ENCODE results near the gene GREB1L. TPM values are rescaled to one million over a fixed set of nuclear protein-coding genes. Genes with fewer than 3 reads are reported as not detected.

Gene GREB1L
- polyA plus RNA-seq, 5 donors: 0.50 to 0.91 (median 0.63) TPM

- no peak for DNase-seq
Measured at GRCh38 chr18:21449367-21450290, 207.6 kb downstream of the GREB1L start.

GRCh38 chr18:21450503-21450902 lies 208.5 kb downstream of the GREB1L start:
- no peak for DNase-seq

- DNase-seq: no peak
Measured at GRCh38 chr18:21450913-21451312, 208.9 kb downstream of the GREB1L start.

GRCh38 chr18:21451851-21452250 lies 209.8 kb downstream of the GREB1L start:
- DNase-seq: no peak

GRCh38 chr18:21452276-21452780 lies 210.3 kb downstream of the GREB1L start:
- no peak for DNase-seq

- peak in 1 of 2 donors; percentile 16 for DNase-seq
Measured at GRCh38 chr18:21452796-21453510, 210.9 kb downstream of the GREB1L start.

- no peak for DNase-seq
Measured at GRCh38 chr18:21453511-21453901, 211.5 kb downstream of the GREB1L start.

- no peak for DNase-seq
Measured at GRCh38 chr18:21454725-21455124, 212.7 kb downstream of the GREB1L start.

- DNase-seq: no peak
Measured at GRCh38 chr18:21456428-21457178, 214.6 kb downstream of the GREB1L start.

- no peak for DNase-seq
Measured at GRCh38 chr18:21457179-21457535, 215.1 kb downstream of the GREB1L start.

GRCh38 chr18:21458310-21458709 lies 216.3 kb downstream of the GREB1L start:
- no peak for DNase-seq

GRCh38 chr18:21458788-21459187 lies 216.8 kb downstream of the GREB1L start:
- no peak for DNase-seq

GRCh38 chr18:21459706-21460286 lies 217.8 kb downstream of the GREB1L start:
- no peak for DNase-seq

GRCh38 chr18:21461460-21461859 lies 219.4 kb downstream of the GREB1L start:
- no peak for DNase-seq

GRCh38 chr18:21463718-21464117 lies 221.7 kb downstream of the GREB1L start:
- no peak for DNase-seq

GRCh38 chr18:21468514-21469164 lies 226.6 kb downstream of the GREB1L start:
- no peak for DNase-seq

GRCh38 chr18:21472741-21473140 lies 230.7 kb downstream of the GREB1L start:
- DNase-seq: no peak

- DNase-seq: no peak
Measured at GRCh38 chr18:21474621-21475020, 232.6 kb downstream of the GREB1L start.

GRCh38 chr18:21479721-21480120 lies 237.7 kb downstream of the GREB1L start:
- no peak for DNase-seq

- DNase-seq: no peak
Measured at GRCh38 chr18:21481739-21482138, 239.7 kb downstream of the GREB1L start.

- DNase-seq: no peak
Measured at GRCh38 chr18:21483051-21483450, 241.0 kb downstream of the GREB1L start.

Data from right lung (tissue), 5 donors.